HCT116 (cell line): ENCODE results near the gene DAO. TPM values are rescaled to one million over a fixed set of nuclear protein-coding genes. Genes with fewer than 3 reads are reported as not detected.

Experiments
- ATAC-seq: fragments of 200-7000 bp; cut with Tn5 transposase; 2 replicates; pipeline ENCODE4 v1.9.1; 2020; ENCODE audit warnings: mild to moderate bottlenecking, moderate library complexity
- BruUV-seq: library from RNA; stranded (reverse); fragments of 400-500 nt; replicated peaks from 2 replicates; lab custom pipeline; 2021; lab: Mats Ljungman, UMichigan
- CTCF ChIA-PET: fragments of 300-600 bp; sonication (Branson Sonifier 250); formaldehyde crosslinking; loops from one replicate; lab custom pipeline; 2021; ENCODE audit warnings: antibody characterized with exemption; lab: Charles Lee
- POLR2A ChIA-PET: fragments of 300-600, 350-600 bp; sonication (Branson Sonifier 250); formaldehyde crosslinking; loops from one replicate; lab custom pipeline; 2021; ENCODE audit warnings: antibody characterized with exemption; lab: Charles Lee
- RAD21 ChIA-PET, 2 experiments: fragments of 300-600 bp; sonication (Branson Sonifier 250); formaldehyde crosslinking; loops; one replicate each; lab custom pipeline; 2023; ENCODE audit warnings: low total read pairs in 2 of 2; ENCODE audit not compliant: uncharacterized antibody in 2 of 2, unreplicated experiment in 2 of 2, low non-redundant PET in 1 of 2; lab: Charles Lee
- DNase-seq: peaks from one replicate; pipeline ENCODE4 v3.0.0-alpha.2; 2010; ENCODE audit warnings: low read depth, low spot score
- H2AFZ ChIP-seq: fragments of 200-600 bp; shearing (Covaris generic), sonication (generic); 2 replicates; pipeline ENCODE4 v1.6.1; 2017; ENCODE audit warnings: low read depth, mixed run types, mixed read lengths, antibody characterized with exemption, low read length; ENCODE audit not compliant: poor library complexity, severe bottlenecking
- H3K27ac ChIP-seq: 2 replicates; pipeline ENCODE4 v1.5.1; 2012; ENCODE audit warnings: low read depth, low read length
- H3K27me3 ChIP-seq: fragments of 200-600 bp; sonication (generic); 2 replicates; pipeline ENCODE4 v1.6.1; 2016; ENCODE audit warnings: mixed run types, low read length, mixed read lengths; ENCODE audit not compliant: insufficient read depth
- H3K36me3 ChIP-seq, 2 experiments: fragments of 200-500 bp in 1 of 2; fragments of 200-600 bp in 1 of 2; sonication (Bioruptor generic) in 1 of 2; sonication (generic) in 1 of 2; 2 replicates each; pipeline versions ENCODE4 v1.5.1 to v1.6.1; 2014 to 2016; ENCODE audit warnings: low read length in 2 of 2, inconsistent platforms in 1 of 2, mixed read lengths in 1 of 2, mixed run types in 1 of 2; ENCODE audit not compliant: insufficient read depth in 2 of 2, control insufficient read depth in 1 of 2
- H3K4me1 ChIP-seq, 2 experiments: fragments of 200-600 bp in 1 of 2; sonication (generic) in 1 of 2; 2 replicates each; pipeline versions ENCODE4 v1.5.1 to v1.6.1; 2012 to 2017; ENCODE audit warnings: low read length in 2 of 2, inconsistent platforms in 1 of 2, mild to moderate bottlenecking in 1 of 2, mixed read lengths in 1 of 2, mixed run types in 1 of 2, moderate library complexity in 1 of 2; ENCODE audit not compliant: insufficient read depth in 2 of 2, control insufficient read depth in 1 of 2
- H3K4me2 ChIP-seq: fragments of 200-600 bp; sonication (generic); 2 replicates; pipeline ENCODE4 v1.6.1; 2017; ENCODE audit warnings: mixed run types, low read length, mixed read lengths
- H3K4me3 ChIP-seq, 2 experiments: fragments of 200-600 bp in 1 of 2; sonication (generic) in 1 of 2; replicated peaks in 1 of 2; 2 replicates each; pipeline ENCODE4 v1.5.1; 2011 to 2016; ENCODE audit warnings: low read length in 2 of 2, control low read depth in 1 of 2, low read depth in 1 of 2, mild to moderate bottlenecking in 1 of 2, mixed read lengths in 1 of 2, mixed run types in 1 of 2
- H3K79me2 ChIP-seq: fragments of 200-600 bp; sonication (generic); 2 replicates; pipeline ENCODE4 v1.6.1; 2017; ENCODE audit warnings: mild to moderate bottlenecking, mixed run types, low read length, moderate library complexity, mixed read lengths; ENCODE audit not compliant: insufficient read depth
- H3K9ac ChIP-seq: fragments of 200-600 bp; sonication (generic); 2 replicates; pipeline ENCODE4 v1.6.1; 2016; ENCODE audit warnings: low read length, mixed read lengths
- H3K9me2 ChIP-seq: fragments of 200-600 bp; sonication (generic), shearing (Covaris generic); 2 replicates; pipeline ENCODE4 v1.6.1; 2017; ENCODE audit warnings: mixed run types, mild to moderate bottlenecking, moderate library complexity; ENCODE audit not compliant: insufficient read depth
- H3K9me3 ChIP-seq, 2 experiments: fragments of 200-500 bp in 1 of 2; fragments of 200-600 bp in 1 of 2; sonication (Bioruptor generic) in 1 of 2; sonication (generic) in 1 of 2; 2 replicates each; pipeline ENCODE4 v1.6.1; 2014 to 2017; ENCODE audit warnings: low read length in 2 of 2, mixed read lengths in 2 of 2, inconsistent platforms in 1 of 2, low read depth in 1 of 2, mild to moderate bottlenecking in 1 of 2, mixed run types in 1 of 2, moderate library complexity in 1 of 2; ENCODE audit not compliant: control insufficient read depth in 1 of 2, insufficient read depth in 1 of 2
- H4K20me1 ChIP-seq: fragments of 200-600 bp; sonication (generic), shearing (Covaris generic); 2 replicates; pipeline ENCODE4 v1.6.1; 2017; ENCODE audit warnings: mixed run types, mild to moderate bottlenecking, moderate library complexity; ENCODE audit not compliant: insufficient read depth
- EGR1 ChIP-seq: IDR thresholded peaks from 2 replicates; pipeline ENCODE4 v1.6.1; 2012; ENCODE audit warnings: low read depth
- ELF1 ChIP-seq: IDR thresholded peaks from 2 replicates; pipeline ENCODE4 v1.6.1; 2012; ENCODE audit warnings: low read depth, borderline replicate concordance
- FOSL1 ChIP-seq: IDR thresholded peaks from 2 replicates; pipeline ENCODE4 v1.6.1; 2012; ENCODE audit warnings: low read depth
- SIN3A ChIP-seq: IDR thresholded peaks from 2 replicates; pipeline ENCODE4 v1.6.1; 2012; ENCODE audit warnings: low read depth
- SP1 ChIP-seq: IDR thresholded peaks from 2 replicates; pipeline ENCODE4 v1.6.1; 2012; ENCODE audit warnings: low read depth
- ZFX ChIP-seq: fragments of 450-650 bp; IDR thresholded peaks from 2 replicates; pipeline ENCODE4 v1.6.1; 2017
- ZNF274 ChIP-seq: fragments of 200-500 bp; sonication (Bioruptor generic); IDR thresholded peaks from 2 replicates; pipeline ENCODE4 v1.6.1; 2014; ENCODE audit warnings: mild to moderate bottlenecking, low read depth, low read length, inconsistent platforms
- intact Hi-C: fragments of 100-400 bp; cut with micrococcal nuclease; formaldehyde crosslinking; loops from 2 replicates; pipeline ENCODE4 v1.10.0; 2022
- total RNA-seq: library from RNA; stranded (reverse); gene quantifications from one replicate; pipeline ENCODE4 v1.2.1, GENCODE V29; 2021; ENCODE audit not compliant: unreplicated experiment
- TF ChIP-seq, protein P1 (sequence below): IDR thresholded peaks from 2 replicates; pipeline ENCODE4 v1.6.1; 2011; ENCODE audit warnings: mild to moderate bottlenecking, low read length, moderate library complexity; ENCODE audit not compliant: insufficient replicate concordance; ENCODE audit errors: extremely low read depth

Gene DAO
- total RNA-seq, 1 experiment from 2014 or later = not detected

DNA sequence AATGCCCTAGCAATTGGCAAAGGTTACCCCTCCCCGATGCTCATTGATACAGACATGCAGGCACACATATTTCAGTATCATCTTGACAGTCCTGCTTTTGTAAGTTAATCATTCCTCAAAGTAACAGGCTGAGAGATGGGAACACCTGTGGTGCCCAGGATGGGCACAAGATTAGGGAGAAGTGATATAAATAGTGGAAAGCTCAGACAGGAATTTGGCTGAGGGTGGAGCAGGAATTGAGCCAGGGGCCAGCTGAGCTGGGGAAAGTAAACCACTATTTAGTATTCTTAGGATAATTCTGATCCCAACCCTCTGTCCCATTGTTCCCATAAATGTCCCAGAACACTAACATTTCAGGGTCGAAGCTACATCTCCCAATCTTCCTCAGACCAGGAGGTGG, 38.3 kb downstream of the DAO start:
- intact Hi-C loops = no loop called here
- BruUV-seq = no TSS peak
- ChIA-PET CTCF (no interaction called here), RAD21 (no interaction called here), POLR2A (no interaction called here)
- Histone ChIP-seq H3K27me3 (no peaks in the 10 kb centered on the region), H4K20me1 (no peaks in the 10 kb centered on the region), H3K79me2 (no peaks in the 10 kb centered on the region), H3K9me3 (no peaks in the 10 kb centered on the region; a peak in 1 of 4 replicates), H2AFZ (no peak overlapping the region), H3K4me3 (no peak overlapping the region), H3K4me1 (no peaks in the 10 kb centered on the region), H3K9me2 (no peaks in the 10 kb centered on the region), H3K4me2 (no peak overlapping the region), H3K27ac (no peak overlapping the region), H3K9ac (no peak overlapping the region), H3K36me3 (no peaks in the 10 kb centered on the region)
- TF ChIP-seq SIN3A (no peak), SP1 (no peak), ZNF274 (no peak), EGR1 (no peak), ZFX (no peak)
- TF ChIP-seq, protein P1, sequence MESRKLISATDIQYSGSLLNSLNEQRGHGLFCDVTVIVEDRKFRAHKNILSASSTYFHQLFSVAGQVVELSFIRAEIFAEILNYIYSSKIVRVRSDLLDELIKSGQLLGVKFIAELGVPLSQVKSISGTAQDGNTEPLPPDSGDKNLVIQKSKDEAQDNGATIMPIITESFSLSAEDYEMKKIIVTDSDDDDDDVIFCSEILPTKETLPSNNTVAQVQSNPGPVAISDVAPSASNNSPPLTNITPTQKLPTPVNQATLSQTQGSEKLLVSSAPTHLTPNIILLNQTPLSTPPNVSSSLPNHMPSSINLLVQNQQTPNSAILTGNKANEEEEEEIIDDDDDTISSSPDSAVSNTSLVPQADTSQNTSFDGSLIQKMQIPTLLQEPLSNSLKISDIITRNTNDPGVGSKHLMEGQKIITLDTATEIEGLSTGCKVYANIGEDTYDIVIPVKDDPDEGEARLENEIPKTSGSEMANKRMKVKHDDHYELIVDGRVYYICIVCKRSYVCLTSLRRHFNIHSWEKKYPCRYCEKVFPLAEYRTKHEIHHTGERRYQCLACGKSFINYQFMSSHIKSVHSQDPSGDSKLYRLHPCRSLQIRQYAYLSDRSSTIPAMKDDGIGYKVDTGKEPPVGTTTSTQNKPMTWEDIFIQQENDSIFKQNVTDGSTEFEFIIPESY = no peak
- DNase-seq (no peak), ATAC-seq (no peak)

DNA sequence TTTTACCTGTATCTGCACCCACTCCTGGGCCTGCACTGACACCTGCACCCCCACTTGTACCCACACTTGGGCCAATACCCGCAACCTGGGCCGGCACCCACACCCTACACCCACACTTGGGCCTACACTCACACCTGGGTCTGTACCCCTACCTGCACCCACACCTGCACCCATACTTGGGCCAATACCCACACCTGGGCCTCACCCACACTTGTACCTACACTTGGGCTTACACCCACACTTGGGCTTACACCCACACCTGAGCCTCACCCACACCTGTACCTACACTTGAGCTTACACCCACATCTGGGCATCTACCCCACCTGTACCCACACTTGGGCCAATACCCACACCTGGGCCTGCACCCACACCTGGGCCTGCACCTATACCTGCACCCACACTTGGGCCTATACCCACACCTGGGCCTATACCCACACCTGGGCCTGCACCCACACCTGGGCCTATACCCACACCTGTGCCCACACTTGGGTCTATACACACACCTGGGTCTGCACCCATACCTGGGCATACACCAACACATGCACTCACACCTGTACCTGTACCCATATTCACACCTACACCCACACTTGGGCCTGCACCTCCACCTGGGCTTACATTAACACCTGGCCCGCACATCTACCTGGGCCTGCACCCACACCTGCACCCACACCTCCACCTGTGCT, 39.2 kb downstream of the DAO start:
- H3K27ac ChIP-seq = no peak overlapping the region
- H3K4me2 ChIP-seq = no peak overlapping the region
- H3K36me3 ChIP-seq = no peaks in the 10 kb centered on the region
- H3K9ac ChIP-seq = no peak overlapping the region
- TF ChIP-seq, protein P1 = no peak
- TF ChIP-seq ELF1 (no peak), FOSL1 (no peak)
- TF ChIP-seq, all 23 proteins: peak for 0
- Histone ChIP-seq H3K4me1 (no peaks in the 10 kb centered on the region), H3K79me2 (no peaks in the 10 kb centered on the region), H3K27me3 (no peaks in the 10 kb centered on the region), H3K4me3 (no peak overlapping the region), H2AFZ (no peak overlapping the region), H3K9me2 (no peaks in the 10 kb centered on the region), H4K20me1 (no peaks in the 10 kb centered on the region), H3K9me3 (no peaks in the 10 kb centered on the region; a peak in 1 of 4 replicates)
- POLR2A ChIA-PET = no interaction called here
- RAD21 ChIA-PET = no interaction called here
- intact Hi-C loops = no loop called here
- ATAC-seq (no peak), DNase-seq (no peak)
- CTCF ChIA-PET = no interaction called here
- BruUV-seq = no TSS peak
